Measurements from ENCODE around the gene FBL.
A peak's percentile ranks its signal among the peaks of the same experiment; 100 is the strongest.

The FBL gene

GRCh38 chr19:39792999-39793546 is 53.1 kb downstream of the FBL start:
- H3K4me3 ChIP-seq (ENCODE audit: control insufficient read depth, low read depth, low read length): peak overlapping the region; percentile 64
- DNase-seq (ENCODE audit: low read depth): peak; percentile 24
- TF ChIP-seq CTCF (IDR thresholded peaks at IDR 0.05; ENCODE audit: control insufficient read depth, insufficient read depth, low read depth, low read length, missing control alignments): peak; percentile 94

DNA sequence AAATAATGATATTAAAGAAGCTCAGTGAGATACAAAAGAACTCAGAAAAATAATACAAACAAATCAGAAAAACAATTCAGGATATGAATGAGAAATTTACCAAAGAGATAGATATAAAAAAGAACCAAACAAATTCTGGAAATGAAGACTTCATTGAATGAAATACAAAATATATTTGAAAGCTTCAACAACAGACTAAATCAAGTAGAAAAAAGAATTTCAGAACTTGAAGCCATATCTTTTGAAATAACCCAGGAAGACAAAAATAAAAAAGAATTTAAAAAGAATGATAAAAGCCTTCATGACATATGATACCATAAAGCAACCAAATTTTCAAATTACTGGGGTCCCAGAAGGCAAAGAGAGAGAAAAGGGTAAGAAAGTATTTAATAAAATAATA is 57.9 kb downstream of the FBL start:
- no peak overlapping the region for H3K4me3 ChIP-seq (ENCODE audit: control insufficient read depth, low read depth, low read length)
- DNase-seq (ENCODE audit: low read depth): no peak
- no peak for TF ChIP-seq CTCF (IDR thresholded peaks at IDR 0.05; ENCODE audit: control insufficient read depth, insufficient read depth, low read depth, low read length, missing control alignments)
